ENCODE data around the gene ABAT. TPM values are rescaled to one million over a fixed set of nuclear protein-coding genes. Genes with fewer than 3 reads are reported as not detected.

The ABAT gene
- total and polyA plus RNA-seq, 2 of the 8 experiments (the other 6 are each of a cell fraction or from before 2014, with no cell fraction given): 6.4 to 8.4 TPM

DNA sequence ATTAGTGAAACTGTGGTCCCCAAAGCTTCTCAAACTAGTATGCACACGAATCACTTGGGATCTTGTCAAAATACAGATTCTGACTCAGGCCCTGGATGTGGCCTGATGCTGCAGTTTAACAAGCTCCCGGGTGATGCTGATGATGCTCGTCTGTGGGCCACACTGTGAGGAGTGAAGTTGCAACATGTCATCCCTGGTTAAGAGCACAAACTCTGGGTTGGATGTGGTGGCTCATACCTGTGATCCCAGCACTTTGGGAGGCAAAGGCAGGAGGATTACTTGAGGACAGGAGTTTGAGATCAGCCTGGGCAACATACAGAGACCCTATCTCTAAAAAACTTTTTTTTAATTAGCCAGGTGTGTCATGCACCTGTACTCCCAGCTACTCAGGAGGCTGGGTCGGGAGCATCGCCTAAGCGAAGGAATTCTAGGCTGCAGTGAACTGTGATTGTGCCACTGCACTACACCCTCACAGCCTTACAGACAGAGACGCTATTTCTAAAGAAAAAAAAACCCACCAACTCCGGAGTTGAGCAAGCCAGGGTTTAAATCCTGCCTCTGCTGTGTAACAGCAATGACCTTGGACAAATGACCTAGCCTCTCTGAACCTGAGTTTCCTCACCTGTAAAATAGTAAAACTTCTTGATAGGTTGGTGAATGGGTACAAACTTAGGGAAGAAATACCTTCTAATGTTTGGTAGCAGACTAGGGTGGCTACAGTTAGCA lies 24.4 kb upstream of the ABAT start (continued):
- TF ChIP-seq SIN3A (conservative IDR thresholded peaks at IDR 0.05 in 1 of 2, IDR thresholded peaks at IDR 0.05 in 1 of 2; ENCODE audit: low read depth in 1 of 2, low read length in 2 of 2) (no peak), CEBPB (IDR thresholded peaks at IDR 0.05; ENCODE audit: low read depth, low read length) (no peak), ATF2 (IDR thresholded peaks at IDR 0.05; ENCODE audit: low read length) (no peak), CREB1 (IDR thresholded peaks at IDR 0.05) (no peak), BCL11A (IDR thresholded peaks at IDR 0.05; ENCODE audit: low read depth in 2 of 2, low read length in 2 of 2) (no peak), SUZ12 (IDR thresholded peaks at IDR 0.05; ENCODE audit: low read length) (no peak), JUND (IDR thresholded peaks at IDR 0.05; ENCODE audit: low read length) (no peak), TBP (IDR thresholded peaks at IDR 0.05; ENCODE audit: low read depth, low read length) (no peak), RBBP5 (IDR thresholded peaks at IDR 0.05; ENCODE audit: borderline replicate concordance, low read depth, low read length) (no peak), EGR1 (IDR thresholded peaks at IDR 0.05; ENCODE audit: borderline replicate concordance, low read depth, low read length) (no peak)
